H1 (cell line): ENCODE measurements around the gene COASY. TPM values are rescaled to one million over a fixed set of nuclear protein-coding genes. Genes with fewer than 3 reads are reported as not detected.

Source experiments
- CTCF ChIA-PET: fragments of 300-600 bp; sonication (Branson Sonifier 250); formaldehyde crosslinking; loops from one replicate; lab custom pipeline; 2021; ENCODE audit not compliant: partially characterized antibody; lab: Charles Lee
- POLR2A ChIA-PET: fragments of 300-600 bp; sonication (Branson Sonifier 250); formaldehyde crosslinking; loops from one replicate; lab custom pipeline; 2021; ENCODE audit warnings: inconsistent platforms; ENCODE audit not compliant: partially characterized antibody; lab: Charles Lee
- DNase-seq, 2 experiments: peaks; one replicate each; pipeline versions ENCODE4 v3.0.0 to v3.0.0-alpha.2; 2010 to 2022; ENCODE audit warnings: low spot score in 2 of 2, low read depth in 1 of 2, mixed read lengths in 1 of 2
- FAIRE-seq: peaks from 2 replicates; lab custom pipeline; 2011; peaks lifted over from hg19 to GRCh38; lab: Jason Lieb, UNC
- H2AFZ ChIP-seq: 2 replicates; pipeline ENCODE4 v1.8.1; 2012; ENCODE audit warnings: low read length, inconsistent platforms
- H2AK5ac ChIP-seq: 2 replicates; pipeline ENCODE4 v1.6.1; 2013; ENCODE audit warnings: low read depth, low read length
- H2BK120ac ChIP-seq: replicated peaks from 2 replicates; pipeline ENCODE3; 2013; ENCODE audit warnings: low read depth, low read length, inconsistent platforms
- H2BK12ac ChIP-seq: 2 replicates; pipeline ENCODE4 v1.6.1; 2013; ENCODE audit warnings: low read depth, low read length
- H2BK15ac ChIP-seq: 2 replicates; pipeline ENCODE4 v1.6.1; 2013; ENCODE audit warnings: low read length
- H2BK20ac ChIP-seq: 2 replicates; pipeline ENCODE4 v1.6.1; 2013; ENCODE audit warnings: low read length
- H2BK5ac ChIP-seq: 2 replicates; pipeline ENCODE4 v1.6.1; 2013; ENCODE audit warnings: low read depth, low read length
- H3K14ac ChIP-seq: 2 replicates; pipeline ENCODE4 v1.6.1; 2013; ENCODE audit warnings: inconsistent platforms; ENCODE audit not compliant: insufficient read length
- H3K18ac ChIP-seq: 2 replicates; pipeline ENCODE4 v1.6.1; 2013; ENCODE audit warnings: low read length; ENCODE audit errors: extremely low read depth
- H3K23ac ChIP-seq: 2 replicates; pipeline ENCODE4 v1.6.1; 2013; ENCODE audit warnings: inconsistent platforms; ENCODE audit not compliant: insufficient read length
- H3K23me2 ChIP-seq: 2 replicates; pipeline ENCODE4 v1.6.1; 2013; ENCODE audit warnings: low read depth, low read length
- H3K27ac ChIP-seq: 2 replicates; pipeline ENCODE4 v1.6.1; 2011; ENCODE audit warnings: low read depth, low read length, inconsistent platforms
- H3K27me3 ChIP-seq, 4 experiments: replicated peaks in 1 of 4; 1 replicate in 1 of 4; 2 replicates in 3 of 4; pipeline versions ENCODE4 v1.6.1 to v1.8.1; 2011 to 2013; ENCODE audit warnings: low read length in 3 of 4, mild to moderate bottlenecking in 3 of 4, inconsistent platforms in 2 of 4, mixed read lengths in 2 of 4, moderate library complexity in 1 of 4; ENCODE audit not compliant: control insufficient read depth in 3 of 4, insufficient read depth in 3 of 4; ENCODE audit errors: extremely low read depth in 1 of 4
- H3K36me3 ChIP-seq, 4 experiments: 2 replicates each; pipeline versions ENCODE4 v1.6.1 to v1.8.1; 2011 to 2013; ENCODE audit warnings: mild to moderate bottlenecking in 4 of 4, low read length in 3 of 4, moderate library complexity in 2 of 4, control low read depth in 1 of 4, inconsistent platforms in 1 of 4; ENCODE audit not compliant: insufficient read depth in 4 of 4, control insufficient read depth in 2 of 4
- H3K4ac ChIP-seq: replicated peaks from 2 replicates; pipeline ENCODE3; 2013; ENCODE audit warnings: low read length, low read depth, mixed read lengths, inconsistent platforms; ENCODE audit not compliant: insufficient read length
- H3K4me1 ChIP-seq, 4 experiments: replicated peaks in 1 of 4; 1 replicate in 1 of 4; 2 replicates in 3 of 4; pipeline versions ENCODE4 v1.6.1 to v1.8.1; 2011 to 2013; ENCODE audit warnings: low read length in 3 of 4, inconsistent platforms in 2 of 4, mixed read lengths in 1 of 4; ENCODE audit not compliant: insufficient read depth in 4 of 4, control insufficient read depth in 3 of 4
- H3K4me2 ChIP-seq, 2 experiments: 2 replicates each; pipeline versions ENCODE4 v1.6.1 to v1.8.1; 2011 to 2013; ENCODE audit warnings: low read depth in 2 of 2, low read length in 2 of 2, control low read depth in 1 of 2, inconsistent platforms in 1 of 2, mild to moderate bottlenecking in 1 of 2; ENCODE audit not compliant: insufficient read depth in 1 of 2
- H3K4me3 ChIP-seq, 4 experiments: fragments of 200-600, 300-600 bp in 1 of 4; sonication (generic), shearing (Covaris generic), sonication (Bioruptor Twin) in 1 of 4; 2 replicates each; pipeline versions ENCODE4 v1.5.1 to v1.8.1; 2011 to 2016; ENCODE audit warnings: low read length in 4 of 4, low read depth in 3 of 4, control low read depth in 2 of 4, inconsistent platforms in 2 of 4, mild to moderate bottlenecking in 2 of 4, mixed read lengths in 1 of 4, moderate library complexity in 1 of 4; ENCODE audit not compliant: insufficient read depth in 2 of 4; ENCODE audit errors: extremely low read depth in 1 of 4
- H3K56ac ChIP-seq: replicated peaks from 2 replicates; pipeline ENCODE3; 2013; ENCODE audit warnings: low read depth, mild to moderate bottlenecking, mixed read lengths, low read length, inconsistent platforms; ENCODE audit not compliant: insufficient read length
- H3K79me1 ChIP-seq: 2 replicates; pipeline ENCODE4 v1.6.1; 2013; ENCODE audit warnings: low read depth, low read length, control low read depth
- H3K79me2 ChIP-seq, 2 experiments: 2 replicates each; pipeline versions ENCODE4 v1.6.1 to v1.8.1; 2012 to 2013; ENCODE audit warnings: low read length in 2 of 2, mild to moderate bottlenecking in 2 of 2, inconsistent platforms in 1 of 2; ENCODE audit not compliant: insufficient read depth in 2 of 2, control insufficient read depth in 1 of 2
- H3K9ac ChIP-seq, 4 experiments: replicated peaks in 1 of 4; 1 replicate in 1 of 4; 2 replicates in 3 of 4; pipeline versions ENCODE4 v1.6.1 to v1.8.1; 2011 to 2013; ENCODE audit warnings: low read depth in 3 of 4, low read length in 3 of 4, control low read depth in 2 of 4, mild to moderate bottlenecking in 2 of 4, moderate library complexity in 2 of 4, inconsistent platforms in 1 of 4; ENCODE audit errors: extremely low read depth in 1 of 4
- H3K9me3 ChIP-seq, 2 experiments: 2 replicates each; pipeline versions ENCODE4 v1.6.1 to v1.8.1; 2012 to 2013; ENCODE audit warnings: mild to moderate bottlenecking in 2 of 2, moderate library complexity in 2 of 2, control low read depth in 1 of 2, inconsistent platforms in 1 of 2, low read depth in 1 of 2, low read length in 1 of 2, mixed read lengths in 1 of 2; ENCODE audit not compliant: insufficient read depth in 2 of 2
- H4K20me1 ChIP-seq, 2 experiments: replicated peaks in 1 of 2; 2 replicates each; pipeline versions ENCODE3 to v1.8.1; 2011 to 2013; ENCODE audit warnings: inconsistent platforms in 2 of 2, low read length in 2 of 2, mild to moderate bottlenecking in 1 of 2; ENCODE audit not compliant: insufficient read depth in 2 of 2, control insufficient read depth in 1 of 2
- H4K5ac ChIP-seq: 2 replicates; pipeline ENCODE4 v1.6.1; 2013; ENCODE audit warnings: low read length, low read depth, mixed read lengths, inconsistent platforms; ENCODE audit not compliant: insufficient read length
- H4K8ac ChIP-seq: 2 replicates; pipeline ENCODE4 v1.8.0; 2013; ENCODE audit warnings: mild to moderate bottlenecking, moderate library complexity, low read length, inconsistent platforms; ENCODE audit not compliant: insufficient read depth; ENCODE audit errors: extremely low read depth
- H4K91ac ChIP-seq: replicated peaks from 2 replicates; pipeline ENCODE3; 2013; ENCODE audit warnings: low read length, mixed read lengths, inconsistent platforms; ENCODE audit not compliant: insufficient read length
- SIN3A ChIP-seq, 2 experiments: IDR thresholded peaks in 1 of 2; conservative IDR thresholded peaks in 1 of 2; 2 replicates each; pipeline ENCODE4 v1.6.1; 2011 to 2012; ENCODE audit warnings: low read length in 2 of 2, improper control_type of control experiment in 1 of 2, low read depth in 1 of 2, mild to moderate bottlenecking in 1 of 2
- WGBS, 2 experiments: shearing (Covaris generic) in 1 of 2; methylation state at CpG; one replicate each; pipeline versions ENCODE4 v1.1.6 to v1.1.7; 2013 to 2015; ENCODE audit warnings: low lambda C conversion rate in 2 of 2, mixed read lengths in 2 of 2, inconsistent platforms in 1 of 2, low coverage in 1 of 2, missing lambda C conversion rate in 1 of 2; ENCODE audit not compliant: insufficient replicate concordance in 2 of 2, insufficient coverage in 1 of 2, insufficient read length in 1 of 2; ENCODE audit errors: extremely low coverage in 1 of 2, missing lambda C conversion rate in 1 of 2; 5-methylcytosine and 5-hydroxymethylcytosine counted together
- polyA plus RNA-seq, 7 experiments: library from polyadenylated mRNA; depleted of rRNA in 3 of 7; stranded (reverse) in 5 of 7; unstranded in 2 of 7; fragments of >200 nt in 5 of 7; fragments of 200-250 nt in 2 of 7; gene quantifications; 1 replicate in 5 of 7; 2 replicates in 1 of 7; 4 replicates in 1 of 7; pipeline versions ENCODE4 v1.2.1 to v1.2.3, GENCODE V29; 2011 to 2013; ENCODE audit warnings: missing spikeins in 2 of 7, mixed read lengths in 2 of 7
- total RNA-seq: library from RNA; stranded (reverse); fragmentation: NEBNext Ultra II Directional; extraction: Animal tissue kit (Norgen Biotek cat#: 25700); gene quantifications from 2 replicates; pipeline ENCODE4 v1.2.1, GENCODE V29; 2021

COASY gene
- total and polyA plus RNA-seq, 2 of the 8 experiments (the other 6 are each of a cell fraction or from before 2014, with no cell fraction given): 64.5 to 100 TPM

- no peak overlapping the region for H2AFZ ChIP-seq
- no peak overlapping the region for H2BK20ac ChIP-seq
- no peak overlapping the region for H3K27ac ChIP-seq
- ChIA-PET CTCF (interaction anchor here (1.0 to 1.5 kb wide), 5 partner anchors 15 to 747 kb away, joined by 3 to 7 read pairs (median 4); no protein-coding TSS in a partner anchor), POLR2A (interaction anchor here (1.1 to 8.1 kb wide), 6 partner anchors 13 to 120 kb away, joined by 3 to 74 read pairs (median 4); partner anchors contain the start of gene PSMC3IP)
- H3K27me3 ChIP-seq: no peaks in the 10 kb centered on the region
- TF ChIP-seq SIN3A (conservative IDR thresholded peaks at IDR 0.05 in 1 of 2, IDR thresholded peaks at IDR 0.05 in 1 of 2; ENCODE audit: low read depth in 1 of 2, low read length in 2 of 2): no peak
- peak overlapping the region; percentile 82 to 98 (median 88); a peak in 7 of 8 replicates for H3K4me3 ChIP-seq
- peaks cover 17% of the 10 kb centered on the region for H3K79me1 ChIP-seq
- peaks cover 18% of the 10 kb centered on the region for H3K23me2 ChIP-seq
- peaks cover 0 to 1% of the 10 kb centered on the region in 2 experiments for H4K20me1 ChIP-seq
- H2BK5ac ChIP-seq: no peak overlapping the region
- no peak overlapping the region for H3K14ac ChIP-seq
- WGBS, 2 experiments: 90% methylated on average over 8 of the region's 14 CpGs; no CpG with 5 or more reads in 1 of the 2 experiments
- H2BK120ac ChIP-seq: no peak overlapping the region
- H3K4ac ChIP-seq: no peak overlapping the region
- H2AK5ac ChIP-seq: 0 out of 2 replicates have a peak overlapping the region, but pooled peaks have one; percentile 29
- H3K36me3 ChIP-seq: peaks cover 3 to 17% (median 11%) of the 10 kb centered on the region in 4 experiments; a peak in 6 of 8 replicates
- DNase-seq (no peak), FAIRE-seq (no peak)
- H3K56ac ChIP-seq: no peak overlapping the region
- H3K4me2 ChIP-seq: peak overlapping the region; percentile 88 to 91
- H4K8ac ChIP-seq: no peak overlapping the region
- no peak overlapping the region for H4K91ac ChIP-seq
- no peak overlapping the region for H2BK15ac ChIP-seq
- no peak overlapping the region for H3K23ac ChIP-seq
- H3K18ac ChIP-seq: no peak overlapping the region
- peak overlapping the region in 3 of 4 experiments; percentile 83 to 84 (median 83); a peak in 5 of 7 replicates for H3K9ac ChIP-seq
- H4K5ac ChIP-seq: no peak overlapping the region
- peaks cover 9 to 22% of the 10 kb centered on the region in 2 experiments; a peak in 3 of 4 replicates for H3K79me2 ChIP-seq
- H3K4me1 ChIP-seq: peaks cover 0 to 21% (median 9%) of the 10 kb centered on the region in 4 experiments; a peak in 5 of 7 replicates
- no peaks in the 10 kb centered on the region for H3K9me3 ChIP-seq
- H2BK12ac ChIP-seq: no peak overlapping the region
Measured at GRCh38 chr17:42563143-42563509, 1.2 kb downstream of the COASY start.
